ENCODE measurements around the gene RAB5A. TPM values are rescaled to one million over a fixed set of nuclear protein-coding genes. Genes with fewer than 3 reads are reported as not detected.

Gene RAB5A
- total RNA-seq, 1 experiment from 2014 or later, result 49.7 TPM

Other genes with a start within 250 kb of the RAB5A start
- gene EFHB, start 12.9 kb upstream of the RAB5A start, total RNA-seq (2021), result 0.68 TPM in 1 of 2 replicates, not detected in the other
- not detected in 2 replicates for gene PP2D1, start 65.2 kb downstream of the RAB5A start, total RNA-seq (2021)
- gene KAT2B, start 93.3 kb downstream of the RAB5A start, total RNA-seq (2021), result 4.6 and 5.4 TPM in 2 replicates
- gene SGO1, start 239.1 kb downstream of the RAB5A start, total RNA-seq (2021), result 31.4 and 31.7 TPM in 2 replicates